ENCODE measurements around the gene RASGRP1. TPM values are rescaled to one million over a fixed set of nuclear protein-coding genes. Genes with fewer than 3 reads are reported as not detected.

RASGRP1 gene
- total RNA-seq, 1 experiment from 2014 or later = 1.9 TPM

GRCh38 chr15:38459480-38459879 lies 105.1 kb downstream of the RASGRP1 start:
- H3K9me3 ChIP-seq (replicated peaks) = no peaks in the 10 kb centered on the region
- no peak overlapping the region for H3K4me3 ChIP-seq
- H3K27ac ChIP-seq = no peak overlapping the region
- H3K27me3 ChIP-seq = no peaks in the 10 kb centered on the region
- no peaks in the 10 kb centered on the region for H3K4me1 ChIP-seq
- DNase-seq = no peak
- no peaks in the 10 kb centered on the region; the same call in 1 of the 2 replicates for H3K36me3 ChIP-seq

- H3K27ac ChIP-seq = no peak overlapping the region
- no peak overlapping the region for H3K4me3 ChIP-seq
- no peaks in the 10 kb centered on the region for H3K9me3 ChIP-seq (replicated peaks)
- no peaks in the 10 kb centered on the region for H3K4me1 ChIP-seq
- H3K36me3 ChIP-seq = no peaks in the 10 kb centered on the region; the same call in 1 of the 2 replicates
- DNase-seq = no peak
- H3K27me3 ChIP-seq = no peaks in the 10 kb centered on the region
Observed at GRCh38 chr15:38458646-38459045, 106.0 kb downstream of the RASGRP1 start.

GRCh38 chr15:38455092-38455491 lies 109.5 kb downstream of the RASGRP1 start:
- Histone ChIP-seq H3K9me3 (replicated peaks) (no peaks in the 10 kb centered on the region), H3K27ac (no peak overlapping the region), H3K4me3 (peak overlapping the region; percentile 95), H3K27me3 (no peaks in the 10 kb centered on the region), H3K4me1 (no peaks in the 10 kb centered on the region), H3K36me3 (no peaks in the 10 kb centered on the region)
- no peak for DNase-seq

GRCh38 chr15:38454696-38455090 lies 109.9 kb downstream of the RASGRP1 start:
- H3K9me3 ChIP-seq (replicated peaks) = no peaks in the 10 kb centered on the region
- no peaks in the 10 kb centered on the region for H3K4me1 ChIP-seq
- no peak for DNase-seq
- peak overlapping the region; percentile 95 for H3K4me3 ChIP-seq
- no peaks in the 10 kb centered on the region for H3K27me3 ChIP-seq
- no peaks in the 10 kb centered on the region for H3K36me3 ChIP-seq
- H3K27ac ChIP-seq = peak overlapping the region; percentile 84

GRCh38 chr15:38453971-38454695 lies 110.5 kb downstream of the RASGRP1 start, which contains the start of gene FAM98B:
FAM98B (plus strand) TSS chr15:38454127; CDS start chr15:38454162, 35 bp downstream.
- Histone ChIP-seq H3K27ac (peak within 1 kb of the TSS; percentile 84), H3K27me3 (no peaks in the 10 kb centered on the region), H3K4me1 (no peaks in the 10 kb centered on the region), H3K4me3 (peak within 1 kb of the TSS; percentile 95), H3K9me3 (replicated peaks) (no peaks in the 10 kb centered on the region), H3K36me3 (no peaks in the 10 kb centered on the region)
- DNase-seq = peak; percentile 86 to 94

GRCh38 chr15:38441130-38441519 lies 123.5 kb downstream of the RASGRP1 start:
- H3K27me3 ChIP-seq = no peaks in the 10 kb centered on the region
- no peak overlapping the region for H3K27ac ChIP-seq
- H3K36me3 ChIP-seq = no peaks in the 10 kb centered on the region
- H3K4me1 ChIP-seq = no peaks in the 10 kb centered on the region
- no peaks in the 10 kb centered on the region for H3K9me3 ChIP-seq (replicated peaks)
- no peak overlapping the region for H3K4me3 ChIP-seq
- DNase-seq = no peak

GRCh38 chr15:38440353-38441129 lies 124.1 kb downstream of the RASGRP1 start:
- Histone ChIP-seq H3K9me3 (replicated peaks) (no peaks in the 10 kb centered on the region), H3K27ac (no peak overlapping the region), H3K27me3 (no peaks in the 10 kb centered on the region), H3K4me3 (no peak overlapping the region), H3K4me1 (no peaks in the 10 kb centered on the region), H3K36me3 (no peaks in the 10 kb centered on the region)
- DNase-seq = peak; percentile 32 to 81

Other genes with a start within 250 kb of the RASGRP1 start
- gene FAM98B, start 110.7 kb downstream of the RASGRP1 start, total RNA-seq (2014; rRNA removed; shearing (Covaris generic)) = 22.4 and 27.2 TPM in 2 replicates